GM12874 (cell line): ENCODE data around the gene TSPAN11.

Experiments used
- CTCF ChIP-seq: IDR thresholded peaks from 2 replicates; pipeline ENCODE4 v1.5.1; 2011; ENCODE audit warnings: low read depth, mild to moderate bottlenecking, control low read depth, low read length, moderate library complexity; ENCODE audit not compliant: insufficient read depth

Gene TSPAN11

GRCh38 chr12:30963709-30964564 is 37.4 kb downstream of the TSPAN11 start:
- no peak for TF ChIP-seq CTCF

GRCh38 chr12:30964896-30965612 is 38.5 kb downstream of the TSPAN11 start:
- TF ChIP-seq CTCF: no peak

- 0 out of 2 replicates have a peak, but pooled peaks have one; percentile 1 for TF ChIP-seq CTCF
Measured at GRCh38 chr12:30965613-30965985, 39.1 kb downstream of the TSPAN11 start.

GRCh38 chr12:30967026-30967425 is 40.5 kb downstream of the TSPAN11 start:
- no peak for TF ChIP-seq CTCF

GRCh38 chr12:30968211-30968610 is 41.7 kb downstream of the TSPAN11 start:
- no peak for TF ChIP-seq CTCF

- TF ChIP-seq CTCF: no peak
Measured at GRCh38 chr12:30969006-30969405, 42.5 kb downstream of the TSPAN11 start.

- no peak for TF ChIP-seq CTCF
Measured at GRCh38 chr12:30969606-30970395, 43.3 kb downstream of the TSPAN11 start.
